ENCODE data around the gene ZNF609.

ZNF609 gene

GRCh38 chr15:64548235-64548634 is 87.9 kb downstream of the ZNF609 start:
- DNase-seq = no peak

GRCh38 chr15:64549860-64550259 is 89.5 kb downstream of the ZNF609 start:
- no peak for DNase-seq

- no peak for DNase-seq
These were observed 92.0 kb downstream of the ZNF609 start for GRCh38 chr15:64552281-64552948.

- no peak for DNase-seq
These were observed 98.2 kb downstream of the ZNF609 start for GRCh38 chr15:64558460-64559179.

- DNase-seq = no peak
These were observed 98.9 kb downstream of the ZNF609 start for GRCh38 chr15:64559243-64559642.

- no peak for DNase-seq
These were observed 100.1 kb downstream of the ZNF609 start for GRCh38 chr15:64560501-64560900.

GRCh38 chr15:64560998-64561397 is 100.6 kb downstream of the ZNF609 start:
- DNase-seq = no peak

GRCh38 chr15:64562003-64562640 is 101.7 kb downstream of the ZNF609 start:
- DNase-seq = no peak

- no peak for DNase-seq
These were observed 105.7 kb downstream of the ZNF609 start for GRCh38 chr15:64566102-64566501.

- DNase-seq = no peak
These were observed 106.5 kb downstream of the ZNF609 start for GRCh38 chr15:64566629-64567427.

- DNase-seq = no peak
These were observed 108.4 kb downstream of the ZNF609 start for GRCh38 chr15:64568765-64569164.

GRCh38 chr15:64571857-64572291 is 111.5 kb downstream of the ZNF609 start:
- no peak for DNase-seq

- no peak for DNase-seq
These were observed 112.5 kb downstream of the ZNF609 start for GRCh38 chr15:64572856-64573255.

GRCh38 chr15:64574301-64575017 is 114.1 kb downstream of the ZNF609 start:
- DNase-seq = no peak

- no peak for DNase-seq
These were observed 120.5 kb downstream of the ZNF609 start for GRCh38 chr15:64580696-64581407.

GRCh38 chr15:64581408-64581761 is 121.0 kb downstream of the ZNF609 start:
- no peak for DNase-seq

GRCh38 chr15:64582202-64582601 is 121.8 kb downstream of the ZNF609 start:
- no peak for DNase-seq

GRCh38 chr15:64583519-64583918 is 123.1 kb downstream of the ZNF609 start:
- DNase-seq = no peak

- no peak for DNase-seq
These were observed 123.6 kb downstream of the ZNF609 start for GRCh38 chr15:64583983-64584382.

- DNase-seq = no peak
These were observed 126.0 kb downstream of the ZNF609 start for GRCh38 chr15:64586259-64586870.

GRCh38 chr15:64586984-64587383 is 126.6 kb downstream of the ZNF609 start:
- DNase-seq = no peak

Data from activated naive CD4-positive, alpha-beta T cell treated with Interleukin-2 at 50 U/mL for 16 hours (primary cell).